K562 (cell line): ENCODE measurements around the gene ICA1. TPM values are rescaled to one million over a fixed set of nuclear protein-coding genes. Genes with fewer than 3 reads are reported as not detected.
A peak's percentile ranks its signal among the peaks of the same experiment; 100 is the strongest.

Experiments used
- BHLHE40 ChIP-seq: IDR thresholded peaks from 2 replicates; pipeline ENCODE4 v1.6.1; 2011; ENCODE audit warnings: low read length, improper control_type of control experiment
- EP400 ChIP-seq: fragments of 450-650 bp; IDR thresholded peaks from 2 replicates; pipeline ENCODE4 v1.6.1; 2017; ENCODE audit warnings: antibody characterized with exemption, mild to moderate bottlenecking, moderate library complexity
- HSF4 ChIP-seq: fragments of 250-450 bp; sonication (Bioruptor Pico); IDR thresholded peaks from 2 replicates; pipeline ENCODE4 v2.1.2; 2022; ENCODE audit warnings: mild to moderate bottlenecking, moderate library complexity, borderline replicate concordance
- ID3 ChIP-seq, 2 experiments: fragments of 250-450 bp in 1 of 2; fragments of 450-650 bp in 1 of 2; sonication (Bioruptor Pico) in 1 of 2; IDR thresholded peaks; 2 replicates each; pipeline versions ENCODE4 v1.6.1 to v1.8.0; 2016 to 2021; ENCODE audit warnings: mild to moderate bottlenecking in 2 of 2, moderate library complexity in 2 of 2, missing compliant biosample characterization in 1 of 2, missing genetic modification characterization in 1 of 2
- MED1 ChIP-seq: sonication (generic); formaldehyde crosslinking; IDR thresholded peaks from 2 replicates; pipeline ENCODE4 v1.8.1; 2023; ENCODE audit warnings: missing genetic modification reagents, borderline replicate concordance
- MGA ChIP-seq: fragments of 450-650 bp; IDR thresholded peaks from 2 replicates; pipeline ENCODE4 v1.6.1; 2016; ENCODE audit warnings: mild to moderate bottlenecking, moderate library complexity
- SIN3A ChIP-seq, 2 experiments: fragments of 150-350 bp in 1 of 2; IDR thresholded peaks; 2 replicates each; pipeline ENCODE4 v1.6.1; 2011 to 2016; ENCODE audit warnings: borderline replicate concordance in 2 of 2, low read depth in 2 of 2, low read length in 2 of 2, mild to moderate bottlenecking in 2 of 2, moderate library complexity in 2 of 2; ENCODE audit not compliant: control insufficient read depth in 1 of 2
- SPI1 ChIP-seq: IDR thresholded peaks from 2 replicates; pipeline ENCODE4 v1.6.1; 2011; ENCODE audit warnings: low read depth, low read length, control low read depth, borderline replicate concordance
- USF1 ChIP-seq: sonication (generic); formaldehyde crosslinking; IDR thresholded peaks from 2 replicates; pipeline ENCODE4 v1.9.0; 2022; ENCODE audit warnings: mild to moderate bottlenecking, missing genetic modification reagents
- ZFP36 ChIP-seq: fragments of 150-350 bp; IDR thresholded peaks from 2 replicates; pipeline ENCODE4 v1.6.1; 2018; ENCODE audit warnings: low read length, low read depth; ENCODE audit not compliant: partially characterized antibody
- ZNF280A ChIP-seq: fragments of 450-650 bp; IDR thresholded peaks from 2 replicates; pipeline ENCODE4 v1.6.1; 2018; ENCODE audit warnings: mild to moderate bottlenecking, low read depth; ENCODE audit not compliant: partially characterized antibody
- ZNF384 ChIP-seq: IDR thresholded peaks from 2 replicates; pipeline ENCODE4 v1.6.1; 2012; ENCODE audit warnings: low read depth, low read length, improper control_type of control experiment
- polyA plus RNA-seq, 8 experiments: library from polyadenylated mRNA; depleted of rRNA in 4 of 8; stranded (reverse) in 5 of 8; unstranded in 3 of 8; fragments of >200 nt; fragmentation: Nextera tagmentation in 2 of 8; fragmentation: Illumina TruSeq in 1 of 8; extraction: Ambion mirVana in 2 of 8; extraction: Trizol in 1 of 8; gene quantifications; 2 replicates each; pipeline versions ENCODE4 v1.2.1 to v1.2.3, GENCODE V29; 2011 to 2014; ENCODE audit warnings: inconsistent platforms in 1 of 8, missing spikeins in 1 of 8
- total RNA-seq, 7 experiments: library from RNA; depleted of rRNA in 6 of 7; stranded (reverse); fragments of >200 nt in 6 of 7; fragmentation: Illumina TruSeq in 2 of 7; extraction: Trizol in 2 of 7; gene quantifications; 2 replicates each; pipeline versions ENCODE4 v1.2.1 to v1.2.3, GENCODE V29; 2011 to 2021; ENCODE audit warnings: low replicate concordance in 1 of 7

Gene ICA1
- total and polyA plus RNA-seq, 9 of the 15 experiments (the other 6 are each of a cell fraction or from before 2014, with no cell fraction given): 7.1 to 22.3 (median 16.4) TPM

- no peak for TF ChIP-seq ID3 (CRISPR knock-in tag; IDR thresholded peaks at IDR 0.05)
- TF ChIP-seq ID3 (tag; IDR thresholded peaks at IDR 0.05): peak; percentile 62; the same call in 1 of the 2 replicates
- no peak for TF ChIP-seq SPI1
- TF ChIP-seq HSF4: no peak
- peak; percentile 84 for TF ChIP-seq EP400
- TF ChIP-seq MGA: peak; percentile 90
- no peak for TF ChIP-seq ZNF384
- TF ChIP-seq BHLHE40: 0 out of 2 replicates have a peak, but pooled peaks have one; percentile 8
- TF ChIP-seq USF1 (CRISPR knock-in tag): peak; percentile 80
- TF ChIP-seq ZNF280A: no peak
- no peak for TF ChIP-seq SIN3A (IDR thresholded peaks at IDR 0.05; ENCODE audit: borderline replicate concordance in 2 of 2, control insufficient read depth in 1 of 2, low read depth in 2 of 2, low read length in 2 of 2)
- no peak for TF ChIP-seq ZFP36
- TF ChIP-seq MED1 (CRISPR knock-in tag): no peak
Measured at GRCh38 chr7:8303904-8304528, 42.0 kb upstream of the ICA1 start (continued).
